ENCODE measurements around the gene SRC.

The SRC gene

DNA sequence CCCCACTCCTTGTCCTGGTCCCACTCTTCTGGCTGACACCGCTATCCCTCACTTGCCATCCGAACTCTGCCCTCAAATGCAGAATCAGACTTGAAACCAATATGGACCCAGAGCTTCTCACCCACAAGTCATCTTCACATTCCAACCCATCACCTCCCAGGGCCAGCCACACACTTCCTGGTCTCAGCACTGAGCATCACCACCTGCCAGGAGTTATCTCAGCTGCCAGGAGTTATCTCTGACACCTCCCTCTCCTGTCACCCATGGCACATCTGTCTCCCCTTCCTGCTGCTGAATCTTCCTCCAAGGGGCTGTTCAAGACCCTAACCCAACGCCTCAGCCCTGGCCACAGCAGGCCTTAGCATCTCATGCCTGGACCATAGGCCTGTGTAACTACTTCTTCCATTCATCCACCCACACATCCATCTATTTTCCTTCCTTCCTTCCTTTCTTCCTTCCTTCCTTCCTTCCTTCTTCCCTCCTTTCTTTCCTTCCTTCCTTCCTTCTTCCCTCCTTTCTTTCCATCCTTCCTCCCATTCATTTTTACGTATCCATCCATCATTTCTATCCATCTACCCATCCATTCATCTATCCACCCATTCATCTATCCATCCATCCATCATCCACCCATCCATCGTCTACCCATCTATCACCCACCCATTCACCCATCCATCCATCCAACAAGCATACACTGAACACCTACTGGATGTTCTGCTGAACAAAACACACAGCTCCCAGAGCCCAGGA lies 100.5 kb downstream of the SRC start:
- no peak overlapping the region for H3K4me3 ChIP-seq (ENCODE audit: low read depth, low read length)
- in situ Hi-C loops (cut with HindIII; ENCODE audit: low sequenced_read_pairs), result no loop called here
- no peak for TF ChIP-seq CTCF (IDR thresholded peaks at IDR 0.05; ENCODE audit: low read depth, low read length)
- no peak for DNase-seq (ENCODE audit: low read depth, low spot score)

DNA sequence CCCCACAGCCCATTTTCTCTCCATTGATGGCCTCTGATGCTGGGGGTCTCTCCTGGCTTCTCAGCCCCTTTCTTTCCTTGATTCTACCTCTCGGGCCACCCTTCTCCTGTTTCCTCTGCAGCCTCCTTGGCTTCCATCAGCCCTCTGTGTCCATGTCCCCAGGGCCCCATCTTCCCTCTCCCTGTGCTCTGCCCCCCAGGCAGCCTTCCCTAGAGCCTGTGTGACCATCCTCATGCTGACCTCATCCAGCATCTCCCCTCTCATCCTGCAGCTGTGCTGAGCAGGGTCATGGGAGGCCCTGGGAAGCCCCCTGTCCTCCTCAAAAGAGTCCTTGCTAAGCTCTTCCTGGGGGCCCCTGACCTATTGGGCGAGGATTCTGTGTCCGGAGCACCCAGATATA lies 101.7 kb downstream of the SRC start:
- TF ChIP-seq CTCF (IDR thresholded peaks at IDR 0.05; ENCODE audit: low read depth, low read length), result no peak
- in situ Hi-C loops (cut with HindIII; ENCODE audit: low sequenced_read_pairs), result no loop called here
- DNase-seq (ENCODE audit: low read depth, low spot score), result no peak
- H3K4me3 ChIP-seq (ENCODE audit: low read depth, low read length), result no peak overlapping the region

- TF ChIP-seq CTCF (IDR thresholded peaks at IDR 0.05; ENCODE audit: low read depth, low read length), result no peak
- H3K4me3 ChIP-seq (ENCODE audit: low read depth, low read length), result no peak overlapping the region
- DNase-seq (ENCODE audit: low read depth, low spot score), result no peak
- in situ Hi-C loops (cut with HindIII; ENCODE audit: low sequenced_read_pairs), result no loop called here
These were observed 103.3 kb downstream of the SRC start for GRCh38 chr20:37449276-37449675.

- no peak for DNase-seq (ENCODE audit: low read depth, low spot score)
- in situ Hi-C loops (cut with HindIII; ENCODE audit: low sequenced_read_pairs), result no loop called here
- TF ChIP-seq CTCF (IDR thresholded peaks at IDR 0.05; ENCODE audit: low read depth, low read length), result no peak
- no peak overlapping the region for H3K4me3 ChIP-seq (ENCODE audit: low read depth, low read length)
These were observed 104.4 kb downstream of the SRC start for GRCh38 chr20:37450344-37450743.

GRCh38 chr20:37451616-37452015 lies 105.7 kb downstream of the SRC start:
- no peak for DNase-seq (ENCODE audit: low read depth, low spot score)
- in situ Hi-C loops (cut with HindIII; ENCODE audit: low sequenced_read_pairs), result no loop called here
- no peak for TF ChIP-seq CTCF (IDR thresholded peaks at IDR 0.05; ENCODE audit: low read depth, low read length)
- no peak overlapping the region for H3K4me3 ChIP-seq (ENCODE audit: low read depth, low read length)

DNA sequence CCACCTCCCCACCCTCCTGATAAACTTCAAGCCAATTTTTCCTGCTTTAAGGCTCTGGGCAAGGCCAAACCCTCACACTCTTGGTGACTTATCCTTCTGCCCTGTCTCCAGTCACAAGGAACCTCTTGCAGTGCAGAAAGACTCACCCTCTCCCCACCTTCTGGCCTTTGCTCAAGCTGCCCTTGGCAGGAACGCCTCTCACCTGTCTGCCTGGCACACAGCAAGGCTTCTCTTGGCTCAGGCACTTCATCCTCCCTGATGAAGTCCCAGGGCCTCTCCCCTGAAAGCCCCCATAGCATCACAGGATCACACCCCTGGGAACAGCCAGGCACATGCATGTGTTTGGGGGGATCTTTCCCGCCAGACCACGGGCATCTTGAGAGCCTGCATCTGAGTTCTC lies 106.3 kb downstream of the SRC start:
- no peak overlapping the region for H3K4me3 ChIP-seq (ENCODE audit: low read depth, low read length)
- in situ Hi-C loops (cut with HindIII; ENCODE audit: low sequenced_read_pairs), result no loop called here
- no peak for DNase-seq (ENCODE audit: low read depth, low spot score)
- TF ChIP-seq CTCF (IDR thresholded peaks at IDR 0.05; ENCODE audit: low read depth, low read length), result no peak
